Endodermal cell (in vitro differentiated cells): ENCODE measurements around the gene NUP62. TPM values are rescaled to one million over a fixed set of nuclear protein-coding genes. Genes with fewer than 3 reads are reported as not detected.

Experiments used
- DNase-seq: peaks from one replicate; pipeline ENCODE4 v3.0.0-alpha.2; 2017
- H3K27ac ChIP-seq: 2 replicates; pipeline ENCODE4 v1.5.1; 2013; ENCODE audit warnings: mild to moderate bottlenecking, low read depth, low read length, moderate library complexity
- H3K27me3 ChIP-seq: 2 replicates; pipeline ENCODE4 v1.6.1; 2013; ENCODE audit warnings: mild to moderate bottlenecking, low read length, moderate library complexity; ENCODE audit not compliant: insufficient read depth, control insufficient read depth, poor library complexity, severe bottlenecking
- H3K36me3 ChIP-seq: 2 replicates; pipeline ENCODE4 v1.7.0; 2013; ENCODE audit warnings: mild to moderate bottlenecking, low read length, moderate library complexity; ENCODE audit not compliant: control insufficient read depth, insufficient read depth
- H3K4me1 ChIP-seq: one replicate; pipeline ENCODE4 v1.7.0; 2013; ENCODE audit warnings: low read length; ENCODE audit not compliant: control insufficient read depth, insufficient read depth
- H3K4me3 ChIP-seq: 2 replicates; pipeline ENCODE4 v1.5.1; 2013; ENCODE audit warnings: mild to moderate bottlenecking, low read length, moderate library complexity
- H3K9ac ChIP-seq: 2 replicates; pipeline ENCODE4 v1.6.1; 2013; ENCODE audit warnings: mild to moderate bottlenecking, low read length, moderate library complexity; ENCODE audit not compliant: poor library complexity, severe bottlenecking; ENCODE audit errors: extremely low read depth
- H3K9me3 ChIP-seq: 2 replicates; pipeline ENCODE4 v1.6.1; 2013; ENCODE audit warnings: mild to moderate bottlenecking, low read length, moderate library complexity; ENCODE audit not compliant: control insufficient read depth
- H3K27ac Mint-ChIP-seq: 2 replicates; pipeline ENCODE4 v1.8.0; 2020; ENCODE audit warnings: mixed read lengths
- H3K27me3 Mint-ChIP-seq: 2 replicates; pipeline ENCODE4 v1.8.0; 2021; ENCODE audit warnings: mild to moderate bottlenecking, mixed read lengths; ENCODE audit not compliant: insufficient read depth
- H3K36me3 Mint-ChIP-seq: 2 replicates; pipeline ENCODE4 v1.8.0; 2020; ENCODE audit warnings: low read depth, mixed read lengths
- H3K4me1 Mint-ChIP-seq: 2 replicates; pipeline ENCODE4 v1.8.0; 2020; ENCODE audit warnings: mixed read lengths
- H3K4me3 Mint-ChIP-seq: 2 replicates; pipeline ENCODE4 v1.8.0; 2020; ENCODE audit warnings: mild to moderate bottlenecking, moderate library complexity, mixed read lengths
- H3K9me3 Mint-ChIP-seq: 2 replicates; pipeline ENCODE4 v1.8.0; 2020; ENCODE audit warnings: mild to moderate bottlenecking, mixed read lengths
- WGBS, 2 experiments: methylation state at CpG; one replicate each; pipeline versions ENCODE4 v1.1.5 to v1.1.7; 2013; ENCODE audit warnings: missing lambda C conversion rate in 2 of 2, mixed read lengths in 1 of 2; ENCODE audit not compliant: insufficient coverage in 1 of 2, insufficient read length in 1 of 2; 5-methylcytosine and 5-hydroxymethylcytosine counted together
- total RNA-seq, 2 donors: library from RNA; stranded (reverse); fragmentation: NEBNext Ultra II Directional in 1 of 2; extraction: Animal tissue kit (Norgen Biotek cat#: 25700) in 1 of 2; gene quantifications; 2 replicates in 1 of 2; 3 replicates in 1 of 2; pipeline ENCODE4 v1.2.1, GENCODE V29; 2021
- TF ChIP-seq, protein P1 (sequence below): fragments of 200-600 bp; sonication (generic); conservative IDR thresholded peaks from 2 replicates; pipeline ENCODE4 v1.5.0; 2021; ENCODE audit warnings: antibody characterized with exemption, mild to moderate bottlenecking

The NUP62 gene
- total RNA-seq, 2 donors from 2014 or later, result 84.9 to 96.4 TPM

DNA sequence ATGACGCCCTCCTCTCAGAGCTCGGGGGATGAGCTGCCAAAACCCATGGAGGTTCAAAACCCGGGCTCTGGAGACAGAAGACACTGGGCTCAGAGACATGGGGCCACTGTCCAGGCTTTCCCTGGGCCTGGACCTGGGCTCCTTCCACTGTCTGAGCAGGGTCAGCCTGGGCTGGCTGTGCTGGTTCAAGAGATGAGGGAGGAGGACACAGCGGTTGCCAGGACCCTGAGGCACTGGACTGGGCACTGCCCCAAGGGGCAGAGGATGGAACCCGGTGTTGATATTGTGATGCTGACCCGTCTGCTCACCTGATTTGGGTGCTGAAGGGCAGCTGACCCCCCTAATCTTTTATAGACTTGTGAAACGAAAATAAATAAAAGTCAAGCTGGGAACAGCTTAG is 45.7 kb upstream of the NUP62 start:
- DNase-seq, result no peak
- Mint-ChIP-seq H3K4me1 (no peaks in the 10 kb centered on the region), H3K27ac (no peak overlapping the region), H3K4me3 (no peak overlapping the region), H3K9me3 (no peaks in the 10 kb centered on the region), H3K36me3 (peaks cover 16% of the 10 kb centered on the region), H3K27me3 (peaks cover 6% of the 10 kb centered on the region)
- Histone ChIP-seq H3K27me3 (no peaks in the 10 kb centered on the region), H3K9ac (no peak overlapping the region), H3K36me3 (peaks cover 5% of the 10 kb centered on the region), H3K4me3 (no peak overlapping the region), H3K27ac (no peak overlapping the region), H3K9me3 (no peaks in the 10 kb centered on the region), H3K4me1 (no peaks in the 10 kb centered on the region)
- TF ChIP-seq, protein P1, sequence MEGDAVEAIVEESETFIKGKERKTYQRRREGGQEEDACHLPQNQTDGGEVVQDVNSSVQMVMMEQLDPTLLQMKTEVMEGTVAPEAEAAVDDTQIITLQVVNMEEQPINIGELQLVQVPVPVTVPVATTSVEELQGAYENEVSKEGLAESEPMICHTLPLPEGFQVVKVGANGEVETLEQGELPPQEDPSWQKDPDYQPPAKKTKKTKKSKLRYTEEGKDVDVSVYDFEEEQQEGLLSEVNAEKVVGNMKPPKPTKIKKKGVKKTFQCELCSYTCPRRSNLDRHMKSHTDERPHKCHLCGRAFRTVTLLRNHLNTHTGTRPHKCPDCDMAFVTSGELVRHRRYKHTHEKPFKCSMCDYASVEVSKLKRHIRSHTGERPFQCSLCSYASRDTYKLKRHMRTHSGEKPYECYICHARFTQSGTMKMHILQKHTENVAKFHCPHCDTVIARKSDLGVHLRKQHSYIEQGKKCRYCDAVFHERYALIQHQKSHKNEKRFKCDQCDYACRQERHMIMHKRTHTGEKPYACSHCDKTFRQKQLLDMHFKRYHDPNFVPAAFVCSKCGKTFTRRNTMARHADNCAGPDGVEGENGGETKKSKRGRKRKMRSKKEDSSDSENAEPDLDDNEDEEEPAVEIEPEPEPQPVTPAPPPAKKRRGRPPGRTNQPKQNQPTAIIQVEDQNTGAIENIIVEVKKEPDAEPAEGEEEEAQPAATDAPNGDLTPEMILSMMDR, result no peak
- whole genome bisulfite sequencing, 2 experiments, result 90 to 93% methylated on average over 3 to 7 of the region's 7 CpGs

DNA sequence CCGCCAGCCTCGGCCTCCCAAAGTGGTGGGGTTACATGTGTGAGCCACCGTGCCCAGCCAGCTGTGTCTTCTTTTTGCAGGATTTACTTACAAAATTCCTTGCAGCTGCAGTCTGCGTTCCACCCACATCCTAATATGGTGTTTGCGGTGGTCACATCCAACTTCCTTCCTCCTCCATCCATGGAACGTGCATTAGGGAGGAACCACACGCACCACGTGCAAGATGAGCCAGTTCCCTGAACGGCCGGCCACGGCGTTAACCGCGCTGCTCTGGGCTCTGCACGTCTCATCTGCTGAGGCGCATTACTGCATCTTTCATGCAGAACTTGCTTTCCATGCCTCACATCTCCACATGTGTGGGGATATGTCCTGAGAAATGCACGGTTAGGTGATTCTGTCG is 44.7 kb upstream of the NUP62 start:
- no peaks in the 10 kb centered on the region for H3K4me1 Mint-ChIP-seq
- no peak for DNase-seq
- TF ChIP-seq, protein P1, result no peak
- Histone ChIP-seq H3K9ac (no peak overlapping the region), H3K9me3 (no peaks in the 10 kb centered on the region), H3K4me3 (no peak overlapping the region), H3K27ac (no peak overlapping the region), H3K4me1 (no peaks in the 10 kb centered on the region), H3K27me3 (no peaks in the 10 kb centered on the region), H3K36me3 (peaks cover 5% of the 10 kb centered on the region)
- H3K9me3 Mint-ChIP-seq, result no peaks in the 10 kb centered on the region
- H3K4me3 Mint-ChIP-seq, result no peak overlapping the region
- H3K27ac Mint-ChIP-seq, result no peak overlapping the region
- H3K36me3 Mint-ChIP-seq, result peaks cover 14% of the 10 kb centered on the region
- 92 to 95% methylated on average over 17 to 18 of the region's 18 CpGs for WGBS, 2 experiments
- H3K27me3 Mint-ChIP-seq, result peaks cover 6% of the 10 kb centered on the region

DNA sequence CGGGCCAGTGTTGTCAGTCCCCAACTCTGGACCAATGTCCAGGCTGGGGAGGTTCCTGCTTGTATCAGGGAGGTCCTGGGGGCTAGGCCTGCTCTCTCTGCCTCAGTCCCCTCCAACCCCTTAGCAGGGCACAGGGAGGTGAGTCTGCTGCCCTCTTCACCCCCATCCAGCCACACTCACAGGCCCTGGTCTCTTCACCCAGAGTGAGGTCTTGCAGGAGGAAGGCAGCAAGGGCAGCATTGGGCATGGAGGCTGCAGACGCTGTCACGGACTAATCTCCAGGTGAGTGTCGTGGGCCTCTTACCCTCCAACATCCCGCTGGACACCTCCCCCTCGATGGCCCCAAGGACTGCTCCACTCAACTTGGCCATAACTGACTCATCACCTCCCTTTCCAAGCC is 43.5 kb upstream of the NUP62 start:
- no peaks in the 10 kb centered on the region for H3K4me1 Mint-ChIP-seq
- no peaks in the 10 kb centered on the region for H3K9me3 ChIP-seq
- H3K4me1 ChIP-seq, result no peaks in the 10 kb centered on the region
- H3K36me3 ChIP-seq, result peaks cover 5% of the 10 kb centered on the region
- H3K27ac ChIP-seq, result no peak overlapping the region
- H3K9ac ChIP-seq, result no peak overlapping the region
- no peaks in the 10 kb centered on the region for H3K9me3 Mint-ChIP-seq
- H3K27me3 ChIP-seq, result no peaks in the 10 kb centered on the region
- H3K27ac Mint-ChIP-seq, result no peak overlapping the region
- TF ChIP-seq, protein P1, result no peak
- H3K4me3 ChIP-seq, result no peak overlapping the region
- H3K27me3 Mint-ChIP-seq, result peaks cover 6% of the 10 kb centered on the region
- DNase-seq, result no peak
- H3K36me3 Mint-ChIP-seq, result peaks cover 10% of the 10 kb centered on the region
- H3K4me3 Mint-ChIP-seq, result no peak overlapping the region
- WGBS, 2 experiments, result 90 to 100% methylated on average over 1 to 6 of the region's 6 CpGs
